Activated T-cell treated with anti-CD3 and anti-CD28 coated beads, Interleukin-2, amount 50 U/mL, for 4 hours (primary cell): Measurements from ENCODE around the gene DDIT4. TPM values are rescaled to one million over a fixed set of nuclear protein-coding genes. Genes with fewer than 3 reads are reported as not detected.

Source experiments
- ATAC-seq, 2 donors: fragments of 200-7000 bp; cut with Tn5 transposase; one replicate each; pipeline ENCODE4 v1.10.0; 2021
- DNase-seq: peaks from one replicate; pipeline ENCODE4 v3.0.0-alpha.2; 2020
- H3K27me3 Mint-ChIP-seq: one replicate; pipeline ENCODE4 v1.8.0; 2021; ENCODE audit warnings: low read depth, mixed read lengths
- H3K36me3 Mint-ChIP-seq: one replicate; pipeline ENCODE4 v1.8.0; 2022; ENCODE audit warnings: mixed read lengths; ENCODE audit not compliant: insufficient read depth
- H3K4me1 Mint-ChIP-seq: one replicate; pipeline ENCODE4 v1.8.0; 2021; ENCODE audit warnings: low read depth, mixed read lengths
- H3K4me3 Mint-ChIP-seq: one replicate; pipeline ENCODE4 v1.8.0; 2021; ENCODE audit warnings: mild to moderate bottlenecking, moderate library complexity, mixed read lengths
- H3K9me3 Mint-ChIP-seq: one replicate; pipeline ENCODE4 v1.8.0; 2021; ENCODE audit warnings: mixed read lengths
- total RNA-seq, 3 donors: library from RNA; stranded (reverse); gene quantifications; one replicate each; pipeline ENCODE4 v1.2.1, GENCODE V29; 2021

The DDIT4 gene
- total RNA-seq, 3 donors from 2014 or later: 240 to 268 (median 263) TPM

DNA sequence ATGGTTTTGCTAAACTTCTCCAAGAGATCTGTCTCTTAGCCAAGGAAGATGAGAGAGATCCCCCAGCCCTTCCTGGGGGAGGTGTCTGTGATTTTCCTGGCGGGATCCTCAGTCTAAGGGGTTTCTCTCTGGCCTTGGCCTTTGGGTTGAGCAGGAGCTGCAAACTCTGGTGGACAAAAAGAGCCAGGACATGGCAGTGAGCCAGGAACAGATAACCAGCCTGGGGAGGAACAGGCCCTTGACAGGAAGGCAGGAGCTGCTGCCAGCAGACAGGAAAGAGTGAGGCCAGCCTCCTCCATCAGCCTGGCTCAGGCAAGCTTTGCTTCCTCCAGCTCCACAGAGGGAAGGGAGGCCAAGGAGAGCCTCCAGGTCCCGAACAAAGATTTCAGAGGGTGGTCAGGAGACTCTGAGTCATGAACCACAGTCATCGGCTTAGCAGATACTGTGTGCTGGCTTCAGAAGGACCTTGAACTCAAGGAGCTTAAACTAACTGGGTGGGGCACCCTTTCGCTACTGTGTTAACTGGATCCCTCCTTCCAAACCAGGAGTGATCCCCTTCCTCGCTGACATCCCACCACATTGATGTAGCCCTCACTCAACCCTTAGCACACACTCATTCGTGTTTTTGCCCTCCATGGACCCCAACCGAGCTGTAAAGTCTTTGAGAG lies 34.7 kb downstream of the DDIT4 start:
- ATAC-seq: peak; percentile 8 to 12
- H3K4me3 Mint-ChIP-seq: no peak overlapping the region
- H3K36me3 Mint-ChIP-seq: no peaks in the 10 kb centered on the region
- peaks cover 69% of the 10 kb centered on the region for H3K4me1 Mint-ChIP-seq
- DNase-seq: no peak
- H3K9me3 Mint-ChIP-seq: no peaks in the 10 kb centered on the region
- H3K27me3 Mint-ChIP-seq: no peaks in the 10 kb centered on the region

GRCh38 chr10:72309290-72310240 lies 35.8 kb downstream of the DDIT4 start:
- Mint-ChIP-seq H3K4me3 (no peak overlapping the region), H3K4me1 (peaks cover 66% of the 10 kb centered on the region), H3K27me3 (no peaks in the 10 kb centered on the region), H3K36me3 (no peaks in the 10 kb centered on the region), H3K9me3 (no peaks in the 10 kb centered on the region)
- DNase-seq (no peak), ATAC-seq (no peak)

- Mint-ChIP-seq H3K27me3 (no peaks in the 10 kb centered on the region), H3K36me3 (no peaks in the 10 kb centered on the region), H3K4me3 (no peak overlapping the region), H3K9me3 (no peaks in the 10 kb centered on the region), H3K4me1 (peaks cover 66% of the 10 kb centered on the region)
- ATAC-seq (no peak), DNase-seq (no peak)
Measured at GRCh38 chr10:72310241-72310633, 36.5 kb downstream of the DDIT4 start.

DNA sequence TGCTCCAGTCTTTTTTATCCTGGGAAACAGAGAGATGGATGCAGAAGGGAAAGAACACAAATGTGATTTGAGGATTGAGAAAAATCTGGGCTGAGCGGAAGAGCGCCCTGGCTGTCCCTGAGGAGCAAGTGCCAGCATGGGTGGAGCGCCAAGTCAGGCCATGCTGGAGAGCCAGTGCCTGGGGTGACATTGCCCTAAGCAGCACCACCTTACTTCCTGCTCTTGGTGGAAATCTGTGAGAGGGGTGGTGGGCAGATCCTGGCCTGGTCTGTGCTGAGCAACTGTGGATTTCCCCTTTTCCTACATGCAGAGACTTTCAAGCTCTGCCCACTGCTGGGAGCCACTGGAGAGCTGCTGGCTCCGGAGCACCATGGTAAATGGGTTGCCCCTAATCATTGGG lies 36.9 kb downstream of the DDIT4 start:
- ATAC-seq (no peak), DNase-seq (no peak)
- Mint-ChIP-seq H3K9me3 (no peaks in the 10 kb centered on the region), H3K4me3 (no peak overlapping the region), H3K27me3 (no peaks in the 10 kb centered on the region), H3K4me1 (peaks cover 66% of the 10 kb centered on the region), H3K36me3 (no peaks in the 10 kb centered on the region)

DNA sequence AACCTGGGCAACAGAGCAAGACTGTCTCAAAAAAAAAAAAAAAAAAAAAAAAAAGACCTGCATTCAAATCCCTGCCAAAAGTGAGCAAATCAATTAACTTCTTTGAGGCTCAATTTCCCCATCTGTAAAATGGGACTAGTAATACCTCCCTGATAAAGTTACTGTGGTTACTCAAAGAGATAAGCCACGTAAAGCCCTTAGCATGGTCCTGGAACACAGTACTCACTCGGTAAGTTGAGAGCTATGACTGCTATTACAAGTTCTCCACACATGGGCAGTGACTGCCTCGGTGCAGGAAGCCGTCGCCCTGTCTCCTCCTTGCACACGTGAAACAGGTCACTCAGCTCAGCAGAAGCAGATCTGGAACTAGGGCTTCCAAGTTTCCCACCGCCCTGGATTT lies 37.9 kb downstream of the DDIT4 start:
- peaks cover 69% of the 10 kb centered on the region for H3K4me1 Mint-ChIP-seq
- DNase-seq (no peak), ATAC-seq (peak; percentile 63 to 65)
- H3K9me3 Mint-ChIP-seq: no peaks in the 10 kb centered on the region
- no peak overlapping the region for H3K4me3 Mint-ChIP-seq
- H3K36me3 Mint-ChIP-seq: no peaks in the 10 kb centered on the region
- H3K27me3 Mint-ChIP-seq: no peaks in the 10 kb centered on the region

- DNase-seq: no peak
Measured at GRCh38 chr10:72312865-72313391, 39.2 kb downstream of the DDIT4 start.

DNA sequence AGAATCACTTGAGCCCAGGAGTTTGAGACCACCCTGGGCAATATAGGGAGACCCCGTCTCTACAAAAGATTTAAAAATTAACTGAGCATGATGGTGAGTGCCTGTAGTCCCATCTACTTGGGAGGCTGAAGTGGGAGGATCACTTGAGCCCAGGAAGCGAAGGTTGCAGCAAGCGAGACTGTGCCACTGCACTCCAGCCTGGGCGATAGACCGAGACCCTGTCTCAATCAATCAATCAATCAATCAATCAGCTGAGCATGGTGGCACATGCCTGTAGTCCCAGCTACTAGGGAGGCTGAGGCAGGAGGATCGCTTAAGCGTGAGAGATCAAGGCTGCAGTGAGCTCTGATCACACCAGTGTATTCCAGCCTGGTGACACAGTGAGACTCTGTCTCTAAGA lies 40.5 kb downstream of the DDIT4 start:
- Mint-ChIP-seq H3K9me3 (no peaks in the 10 kb centered on the region), H3K27me3 (no peaks in the 10 kb centered on the region), H3K4me3 (no peak overlapping the region), H3K36me3 (no peaks in the 10 kb centered on the region), H3K4me1 (peaks cover 68% of the 10 kb centered on the region)
- DNase-seq (no peak), ATAC-seq (no peak)

More at GRCh38 chr10:72312865-72313391, 39.2 kb downstream of the DDIT4 start:
- H3K36me3 Mint-ChIP-seq: no peaks in the 10 kb centered on the region
- no peaks in the 10 kb centered on the region for H3K27me3 Mint-ChIP-seq
- peaks cover 69% of the 10 kb centered on the region for H3K4me1 Mint-ChIP-seq
- no peak overlapping the region for H3K4me3 Mint-ChIP-seq
- H3K9me3 Mint-ChIP-seq: no peaks in the 10 kb centered on the region
- ATAC-seq: no peak

DNA sequence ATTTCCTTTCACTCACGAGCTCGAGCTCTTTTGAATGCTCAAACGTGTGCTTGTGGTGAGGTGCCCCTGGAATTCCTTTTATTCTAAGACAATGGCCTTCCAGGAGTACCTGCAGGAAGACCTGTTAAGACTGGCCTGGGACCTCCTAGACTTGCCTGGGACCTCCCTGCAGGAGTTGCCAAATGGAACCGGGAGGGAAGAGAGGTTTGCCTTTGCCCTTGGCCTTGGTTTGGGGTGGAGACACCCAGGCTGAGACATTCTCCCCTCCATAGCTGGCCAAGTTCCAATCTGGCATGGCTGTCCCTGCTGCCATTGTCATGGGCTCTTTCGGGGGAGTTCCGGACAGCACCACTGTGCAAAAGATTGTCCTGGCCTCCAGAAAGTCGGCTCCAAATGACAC lies 41.3 kb downstream of the DDIT4 start:
- Mint-ChIP-seq H3K9me3 (no peaks in the 10 kb centered on the region), H3K36me3 (no peaks in the 10 kb centered on the region), H3K4me3 (no peak overlapping the region), H3K27me3 (no peaks in the 10 kb centered on the region), H3K4me1 (peaks cover 63% of the 10 kb centered on the region)
- DNase-seq (no peak), ATAC-seq (no peak)

- H3K9me3 Mint-ChIP-seq: no peaks in the 10 kb centered on the region
- H3K27me3 Mint-ChIP-seq: no peaks in the 10 kb centered on the region
- H3K4me3 Mint-ChIP-seq: no peak overlapping the region
- ATAC-seq (no peak), DNase-seq (no peak)
- H3K36me3 Mint-ChIP-seq: no peaks in the 10 kb centered on the region
- H3K4me1 Mint-ChIP-seq: peaks cover 63% of the 10 kb centered on the region
Measured at GRCh38 chr10:72315611-72316385, 42.1 kb downstream of the DDIT4 start.

DNA sequence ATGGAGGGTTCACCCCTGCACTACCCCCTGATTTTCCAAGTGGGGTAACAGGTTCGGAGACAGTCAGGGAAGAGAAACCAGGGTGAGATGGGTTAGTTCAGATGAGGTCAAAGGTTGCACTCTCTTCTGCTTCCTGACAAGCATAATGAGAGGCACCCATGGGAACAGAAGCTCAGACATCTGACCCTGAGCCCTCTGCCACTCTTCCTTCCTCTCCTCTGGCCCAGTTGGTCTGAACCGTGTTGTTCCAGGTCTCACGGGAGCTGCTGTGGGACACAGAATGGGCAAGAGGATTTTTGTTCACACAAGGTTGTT lies 42.6 kb downstream of the DDIT4 start:
- Mint-ChIP-seq H3K9me3 (no peaks in the 10 kb centered on the region), H3K27me3 (no peaks in the 10 kb centered on the region), H3K36me3 (no peaks in the 10 kb centered on the region), H3K4me3 (no peak overlapping the region), H3K4me1 (peaks cover 62% of the 10 kb centered on the region)
- ATAC-seq (no peak), DNase-seq (no peak)

DNA sequence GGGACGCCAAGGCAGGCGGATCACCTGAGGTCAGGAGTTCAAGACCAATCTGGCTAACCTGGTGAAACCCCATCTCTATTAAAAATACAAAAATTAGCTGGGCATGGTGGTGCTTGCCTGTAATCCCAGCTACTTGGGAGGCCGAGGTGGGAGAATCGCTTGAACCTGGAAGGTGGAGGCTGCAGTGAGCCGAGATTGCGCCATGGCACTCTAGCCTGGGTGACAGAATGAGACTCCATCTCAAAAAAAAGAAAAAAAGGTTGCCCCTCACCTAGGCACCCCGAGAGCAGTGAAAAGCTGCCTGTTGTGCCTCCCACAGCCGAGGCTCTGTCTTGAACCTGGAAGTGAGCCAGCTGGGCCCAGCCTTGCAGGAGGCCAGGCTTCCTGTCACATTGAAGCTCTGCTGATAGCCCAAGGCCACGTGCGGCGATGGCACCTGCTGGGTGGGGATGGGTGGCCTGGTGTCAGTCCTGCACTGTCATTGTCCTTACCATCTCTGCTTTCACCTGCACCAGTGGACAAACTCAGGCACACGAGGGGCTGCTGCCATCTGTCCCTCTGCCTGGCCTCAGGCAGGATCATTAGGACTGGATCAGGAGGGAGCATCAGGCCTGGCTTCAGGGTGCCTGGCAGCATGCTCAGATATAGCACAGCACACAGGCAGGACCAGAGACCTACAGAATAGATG lies 43.2 kb downstream of the DDIT4 start:
- peaks cover 64% of the 10 kb centered on the region for H3K4me1 Mint-ChIP-seq
- no peak for DNase-seq
- H3K36me3 Mint-ChIP-seq: no peaks in the 10 kb centered on the region
- ATAC-seq: no peak
- no peaks in the 10 kb centered on the region for H3K9me3 Mint-ChIP-seq
- no peaks in the 10 kb centered on the region for H3K27me3 Mint-ChIP-seq
- no peak overlapping the region for H3K4me3 Mint-ChIP-seq

DNA sequence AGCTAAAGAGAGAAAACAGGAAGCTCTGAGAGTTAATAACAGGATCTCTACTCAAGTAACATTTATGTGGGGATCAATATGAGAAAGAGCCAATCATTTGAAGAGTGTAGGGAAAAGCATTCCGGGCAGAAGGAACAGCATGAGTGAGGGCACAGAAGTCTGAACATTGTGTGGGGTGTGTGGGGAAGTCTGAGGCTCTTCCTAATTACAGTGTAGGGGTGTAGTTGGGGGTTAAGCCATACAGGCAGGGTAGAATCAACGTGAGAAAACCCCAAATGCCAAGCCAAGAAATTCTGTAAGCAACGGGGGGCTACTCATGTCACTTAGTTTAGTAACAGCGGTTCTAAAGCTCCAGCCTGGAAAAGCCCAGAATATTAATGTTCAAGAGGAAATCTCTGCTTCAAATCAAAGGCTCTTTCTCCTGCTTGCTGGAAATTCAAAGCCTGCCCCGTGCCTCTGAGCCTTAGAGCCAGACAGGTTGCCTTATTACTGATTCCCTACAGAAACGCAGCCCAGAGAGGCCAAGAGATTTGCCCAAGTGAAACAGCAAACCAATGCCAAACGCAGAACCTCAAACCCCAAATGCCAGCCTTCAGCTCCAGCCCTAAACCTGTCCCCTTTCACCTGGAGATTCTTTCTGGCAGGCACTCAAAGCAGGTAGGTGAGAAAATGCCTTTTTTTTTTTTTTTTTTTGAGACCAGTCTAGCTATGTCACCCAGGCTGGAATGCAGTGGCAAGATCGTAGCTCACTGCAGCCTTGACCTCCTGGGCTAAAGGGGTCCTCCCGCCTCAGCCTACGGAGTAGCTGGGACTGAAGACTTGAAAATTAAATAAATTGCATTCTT lies 44.9 kb downstream of the DDIT4 start:
- no peak for ATAC-seq
- H3K36me3 Mint-ChIP-seq: no peaks in the 10 kb centered on the region
- peaks cover 78% of the 10 kb centered on the region for H3K4me1 Mint-ChIP-seq
- H3K4me3 Mint-ChIP-seq: peak overlapping the region; percentile 73
- no peak for DNase-seq
- no peaks in the 10 kb centered on the region for H3K27me3 Mint-ChIP-seq
- H3K9me3 Mint-ChIP-seq: no peaks in the 10 kb centered on the region
